Thyroid gland (tissue), 4 donors: ENCODE results near the gene MMP24OS.

Experiments used
- CTCF ChIP-seq, 6 experiments: fragments of 200-600 bp in 3 of 6; fragments of 450-650 bp in 3 of 6; sonication (generic) in 3 of 6; IDR thresholded peaks; one replicate each; pipeline ENCODE4 v1.5.1; 2016 to 2019; ENCODE audit warnings: antibody characterized with exemption in 6 of 6, mild to moderate bottlenecking in 2 of 6, inconsistent platforms in 1 of 6, moderate library complexity in 1 of 6
- POLR2A ChIP-seq, 2 donors: fragments of 450-650 bp; IDR thresholded peaks; one replicate each; pipeline ENCODE4 v1.6.1; 2017; ENCODE audit warnings: antibody characterized with exemption in 2 of 2, mild to moderate bottlenecking in 2 of 2, moderate library complexity in 1 of 2

GRCh38 chr20:35238735-35239134 is 39.2 kb downstream of the MMP24OS start:
- TF ChIP-seq POLR2A (IDR thresholded peaks at IDR 0.05): no peak
- no peak for TF ChIP-seq CTCF (IDR thresholded peaks at IDR 0.05)
